H1 (cell line): Measurements from ENCODE around the gene ZNF398. TPM values are rescaled to one million over a fixed set of nuclear protein-coding genes. Genes with fewer than 3 reads are reported as not detected.

Experiments used
- CTCF ChIA-PET: fragments of 300-600 bp; sonication (Branson Sonifier 250); formaldehyde crosslinking; loops from one replicate; lab custom pipeline; 2021; ENCODE audit not compliant: partially characterized antibody; lab: Charles Lee
- POLR2A ChIA-PET: fragments of 300-600 bp; sonication (Branson Sonifier 250); formaldehyde crosslinking; loops from one replicate; lab custom pipeline; 2021; ENCODE audit warnings: inconsistent platforms; ENCODE audit not compliant: partially characterized antibody; lab: Charles Lee
- DNase-seq, 2 experiments: peaks; one replicate each; pipeline versions ENCODE4 v3.0.0 to v3.0.0-alpha.2; 2010 to 2022; ENCODE audit warnings: low spot score in 2 of 2, low read depth in 1 of 2, mixed read lengths in 1 of 2
- FAIRE-seq: peaks from 2 replicates; lab custom pipeline; 2011; peaks lifted over from hg19 to GRCh38; lab: Jason Lieb, UNC
- H2AFZ ChIP-seq: 2 replicates; pipeline ENCODE4 v1.8.1; 2012; ENCODE audit warnings: low read length, inconsistent platforms
- H2AK5ac ChIP-seq: 2 replicates; pipeline ENCODE4 v1.6.1; 2013; ENCODE audit warnings: low read depth, low read length
- H2BK120ac ChIP-seq: replicated peaks from 2 replicates; pipeline ENCODE3; 2013; ENCODE audit warnings: low read depth, low read length, inconsistent platforms
- H2BK12ac ChIP-seq: 2 replicates; pipeline ENCODE4 v1.6.1; 2013; ENCODE audit warnings: low read depth, low read length
- H2BK15ac ChIP-seq: 2 replicates; pipeline ENCODE4 v1.6.1; 2013; ENCODE audit warnings: low read length
- H2BK20ac ChIP-seq: 2 replicates; pipeline ENCODE4 v1.6.1; 2013; ENCODE audit warnings: low read length
- H2BK5ac ChIP-seq: 2 replicates; pipeline ENCODE4 v1.6.1; 2013; ENCODE audit warnings: low read depth, low read length
- H3K14ac ChIP-seq: 2 replicates; pipeline ENCODE4 v1.6.1; 2013; ENCODE audit warnings: inconsistent platforms; ENCODE audit not compliant: insufficient read length
- H3K18ac ChIP-seq: 2 replicates; pipeline ENCODE4 v1.6.1; 2013; ENCODE audit warnings: low read length; ENCODE audit errors: extremely low read depth
- H3K23ac ChIP-seq: 2 replicates; pipeline ENCODE4 v1.6.1; 2013; ENCODE audit warnings: inconsistent platforms; ENCODE audit not compliant: insufficient read length
- H3K23me2 ChIP-seq: 2 replicates; pipeline ENCODE4 v1.6.1; 2013; ENCODE audit warnings: low read depth, low read length
- H3K27ac ChIP-seq: 2 replicates; pipeline ENCODE4 v1.6.1; 2011; ENCODE audit warnings: low read depth, low read length, inconsistent platforms
- H3K27me3 ChIP-seq, 4 experiments: replicated peaks in 1 of 4; 1 replicate in 1 of 4; 2 replicates in 3 of 4; pipeline versions ENCODE4 v1.6.1 to v1.8.1; 2011 to 2013; ENCODE audit warnings: low read length in 3 of 4, mild to moderate bottlenecking in 3 of 4, inconsistent platforms in 2 of 4, mixed read lengths in 2 of 4, moderate library complexity in 1 of 4; ENCODE audit not compliant: control insufficient read depth in 3 of 4, insufficient read depth in 3 of 4; ENCODE audit errors: extremely low read depth in 1 of 4
- H3K36me3 ChIP-seq, 4 experiments: 2 replicates each; pipeline versions ENCODE4 v1.6.1 to v1.8.1; 2011 to 2013; ENCODE audit warnings: mild to moderate bottlenecking in 4 of 4, low read length in 3 of 4, moderate library complexity in 2 of 4, control low read depth in 1 of 4, inconsistent platforms in 1 of 4; ENCODE audit not compliant: insufficient read depth in 4 of 4, control insufficient read depth in 2 of 4
- H3K4ac ChIP-seq: replicated peaks from 2 replicates; pipeline ENCODE3; 2013; ENCODE audit warnings: low read length, low read depth, mixed read lengths, inconsistent platforms; ENCODE audit not compliant: insufficient read length
- H3K4me1 ChIP-seq, 4 experiments: replicated peaks in 1 of 4; 1 replicate in 1 of 4; 2 replicates in 3 of 4; pipeline versions ENCODE4 v1.6.1 to v1.8.1; 2011 to 2013; ENCODE audit warnings: low read length in 3 of 4, inconsistent platforms in 2 of 4, mixed read lengths in 1 of 4; ENCODE audit not compliant: insufficient read depth in 4 of 4, control insufficient read depth in 3 of 4
- H3K4me2 ChIP-seq, 2 experiments: 2 replicates each; pipeline versions ENCODE4 v1.6.1 to v1.8.1; 2011 to 2013; ENCODE audit warnings: low read depth in 2 of 2, low read length in 2 of 2, control low read depth in 1 of 2, inconsistent platforms in 1 of 2, mild to moderate bottlenecking in 1 of 2; ENCODE audit not compliant: insufficient read depth in 1 of 2
- H3K4me3 ChIP-seq, 4 experiments: fragments of 200-600, 300-600 bp in 1 of 4; sonication (generic), shearing (Covaris generic), sonication (Bioruptor Twin) in 1 of 4; 2 replicates each; pipeline versions ENCODE4 v1.5.1 to v1.8.1; 2011 to 2016; ENCODE audit warnings: low read length in 4 of 4, low read depth in 3 of 4, control low read depth in 2 of 4, inconsistent platforms in 2 of 4, mild to moderate bottlenecking in 2 of 4, mixed read lengths in 1 of 4, moderate library complexity in 1 of 4; ENCODE audit not compliant: insufficient read depth in 2 of 4; ENCODE audit errors: extremely low read depth in 1 of 4
- H3K56ac ChIP-seq: replicated peaks from 2 replicates; pipeline ENCODE3; 2013; ENCODE audit warnings: low read depth, mild to moderate bottlenecking, mixed read lengths, low read length, inconsistent platforms; ENCODE audit not compliant: insufficient read length
- H3K79me1 ChIP-seq: 2 replicates; pipeline ENCODE4 v1.6.1; 2013; ENCODE audit warnings: low read depth, low read length, control low read depth
- H3K79me2 ChIP-seq, 2 experiments: 2 replicates each; pipeline versions ENCODE4 v1.6.1 to v1.8.1; 2012 to 2013; ENCODE audit warnings: low read length in 2 of 2, mild to moderate bottlenecking in 2 of 2, inconsistent platforms in 1 of 2; ENCODE audit not compliant: insufficient read depth in 2 of 2, control insufficient read depth in 1 of 2
- H3K9ac ChIP-seq, 4 experiments: replicated peaks in 1 of 4; 1 replicate in 1 of 4; 2 replicates in 3 of 4; pipeline versions ENCODE4 v1.6.1 to v1.8.1; 2011 to 2013; ENCODE audit warnings: low read depth in 3 of 4, low read length in 3 of 4, control low read depth in 2 of 4, mild to moderate bottlenecking in 2 of 4, moderate library complexity in 2 of 4, inconsistent platforms in 1 of 4; ENCODE audit errors: extremely low read depth in 1 of 4
- H3K9me3 ChIP-seq, 2 experiments: 2 replicates each; pipeline versions ENCODE4 v1.6.1 to v1.8.1; 2012 to 2013; ENCODE audit warnings: mild to moderate bottlenecking in 2 of 2, moderate library complexity in 2 of 2, control low read depth in 1 of 2, inconsistent platforms in 1 of 2, low read depth in 1 of 2, low read length in 1 of 2, mixed read lengths in 1 of 2; ENCODE audit not compliant: insufficient read depth in 2 of 2
- H4K20me1 ChIP-seq, 2 experiments: replicated peaks in 1 of 2; 2 replicates each; pipeline versions ENCODE3 to v1.8.1; 2011 to 2013; ENCODE audit warnings: inconsistent platforms in 2 of 2, low read length in 2 of 2, mild to moderate bottlenecking in 1 of 2; ENCODE audit not compliant: insufficient read depth in 2 of 2, control insufficient read depth in 1 of 2
- H4K5ac ChIP-seq: 2 replicates; pipeline ENCODE4 v1.6.1; 2013; ENCODE audit warnings: low read length, low read depth, mixed read lengths, inconsistent platforms; ENCODE audit not compliant: insufficient read length
- H4K8ac ChIP-seq: 2 replicates; pipeline ENCODE4 v1.8.0; 2013; ENCODE audit warnings: mild to moderate bottlenecking, moderate library complexity, low read length, inconsistent platforms; ENCODE audit not compliant: insufficient read depth; ENCODE audit errors: extremely low read depth
- H4K91ac ChIP-seq: replicated peaks from 2 replicates; pipeline ENCODE3; 2013; ENCODE audit warnings: low read length, mixed read lengths, inconsistent platforms; ENCODE audit not compliant: insufficient read length
- CBX8 ChIP-seq: fragments of 300-800, 300-1000 bp; sonication (generic); IDR thresholded peaks from 2 replicates; pipeline ENCODE4 v1.7.1; 2016; ENCODE audit warnings: low read depth, low read length, borderline replicate concordance
- CHD2 ChIP-seq: IDR thresholded peaks from 2 replicates; pipeline ENCODE4 v1.6.1; 2012; ENCODE audit warnings: low read length, improper control_type of control experiment
- POU5F1 ChIP-seq: IDR thresholded peaks from 2 replicates; pipeline ENCODE4 v1.6.1; 2011; ENCODE audit warnings: low read depth, mild to moderate bottlenecking, low read length, moderate library complexity
- RAD21 ChIP-seq, 2 experiments: IDR thresholded peaks in 1 of 2; conservative IDR thresholded peaks in 1 of 2; 2 replicates each; pipeline ENCODE4 v1.6.1; 2011; ENCODE audit warnings: low read depth in 2 of 2, low read length in 2 of 2, improper control_type of control experiment in 1 of 2, inconsistent platforms in 1 of 2, mild to moderate bottlenecking in 1 of 2, moderate library complexity in 1 of 2
- RXRA ChIP-seq: IDR thresholded peaks from 2 replicates; pipeline ENCODE4 v1.6.1; 2011; ENCODE audit warnings: low read depth, mild to moderate bottlenecking, low read length, moderate library complexity; ENCODE audit not compliant: insufficient read depth
- SIX5 ChIP-seq: IDR thresholded peaks from 2 replicates; pipeline ENCODE4 v1.6.1; 2011; ENCODE audit warnings: mild to moderate bottlenecking, low read depth, low read length
- WGBS, 2 experiments: shearing (Covaris generic) in 1 of 2; methylation state at CpG; one replicate each; pipeline versions ENCODE4 v1.1.6 to v1.1.7; 2013 to 2015; ENCODE audit warnings: low lambda C conversion rate in 2 of 2, mixed read lengths in 2 of 2, inconsistent platforms in 1 of 2, low coverage in 1 of 2, missing lambda C conversion rate in 1 of 2; ENCODE audit not compliant: insufficient replicate concordance in 2 of 2, insufficient coverage in 1 of 2, insufficient read length in 1 of 2; ENCODE audit errors: extremely low coverage in 1 of 2, missing lambda C conversion rate in 1 of 2; 5-methylcytosine and 5-hydroxymethylcytosine counted together
- polyA plus RNA-seq, 7 experiments: library from polyadenylated mRNA; depleted of rRNA in 3 of 7; stranded (reverse) in 5 of 7; unstranded in 2 of 7; fragments of >200 nt in 5 of 7; fragments of 200-250 nt in 2 of 7; gene quantifications; 1 replicate in 5 of 7; 2 replicates in 1 of 7; 4 replicates in 1 of 7; pipeline versions ENCODE4 v1.2.1 to v1.2.3, GENCODE V29; 2011 to 2013; ENCODE audit warnings: missing spikeins in 2 of 7, mixed read lengths in 2 of 7
- total RNA-seq: library from RNA; stranded (reverse); fragmentation: NEBNext Ultra II Directional; extraction: Animal tissue kit (Norgen Biotek cat#: 25700); gene quantifications from 2 replicates; pipeline ENCODE4 v1.2.1, GENCODE V29; 2021

Gene ZNF398
- total and polyA plus RNA-seq, 2 of the 8 experiments (the other 6 are each of a cell fraction or from before 2014, with no cell fraction given) = 52.7 to 63.5 TPM

- ChIA-PET POLR2A (interaction anchor here (0.6 kb wide), 1 partner anchor 101 kb away, joined by 4 read pairs; no protein-coding TSS in a partner anchor), CTCF (interaction anchor here (0.9 to 1.0 kb wide), 2 partner anchors 13 to 18 kb away, joined by 3 read pairs; no protein-coding TSS in a partner anchor)
- no peak for DNase-seq
- Histone ChIP-seq H3K18ac (no peak overlapping the region), H3K79me2 (no peaks in the 10 kb centered on the region), H2BK5ac (no peak overlapping the region), H3K79me1 (peaks cover 2% of the 10 kb centered on the region; the same call in 1 of the 2 replicates), H3K4me3 (no peak overlapping the region), H3K4ac (no peak overlapping the region), H3K27ac (no peak overlapping the region), H2BK15ac (no peak overlapping the region), H3K9ac (no peak overlapping the region), H3K56ac (no peak overlapping the region), H4K5ac (no peak overlapping the region), H2AFZ (no peak overlapping the region), H3K27me3 (no peaks in the 10 kb centered on the region), H2BK120ac (no peak overlapping the region), H4K91ac (no peak overlapping the region), H3K14ac (no peak overlapping the region), H4K8ac (no peak overlapping the region), H3K23me2 (no peaks in the 10 kb centered on the region), H3K36me3 (peaks cover 0 to 35% (median 9%) of the 10 kb centered on the region in 4 experiments; a peak in 6 of 8 replicates), H4K20me1 (peaks cover 0 to 10% of the 10 kb centered on the region in 2 experiments), H3K4me1 (no peaks in the 10 kb centered on the region; a peak in 1 of 7 replicates), H2AK5ac (no peak overlapping the region), H3K23ac (no peak overlapping the region), H2BK12ac (no peak overlapping the region), H3K9me3 (no peaks in the 10 kb centered on the region), H3K4me2 (no peak overlapping the region), H2BK20ac (no peak overlapping the region)
- no peak for FAIRE-seq
- 92% methylated on average over 8 of the region's 8 CpGs; no CpG with 5 or more reads in 1 of the 2 experiments for WGBS, 2 experiments
- TF ChIP-seq RXRA = no peak
- TF ChIP-seq CHD2 = no peak
- no peak for TF ChIP-seq CBX8
- TF ChIP-seq SIX5 = no peak
- no peak for TF ChIP-seq POU5F1
- no peak for TF ChIP-seq RAD21 (IDR thresholded peaks at IDR 0.05 in 1 of 2, conservative IDR thresholded peaks at IDR 0.05 in 1 of 2; ENCODE audit: low read depth in 2 of 2, low read length in 2 of 2)
Observed at GRCh38 chr7:149223176-149223575, 75.9 kb downstream of the ZNF398 start.
